HG03575 (cell line): ENCODE data around the gene TIMELESS.

ENCODE experiments used
- ATAC-seq: cut with Tn5 transposase; IDR thresholded peaks from one replicate; pipeline ENCODE4 v1.9.1; 2021; ENCODE audit not compliant: unreplicated experiment, insufficient number of reproducible peaks, low FRiP score; ENCODE audit errors: extremely low read depth

TIMELESS gene

GRCh38 chr12:56373515-56373914, 75.7 kb downstream of the TIMELESS start:
- no peak for ATAC-seq

DNA sequence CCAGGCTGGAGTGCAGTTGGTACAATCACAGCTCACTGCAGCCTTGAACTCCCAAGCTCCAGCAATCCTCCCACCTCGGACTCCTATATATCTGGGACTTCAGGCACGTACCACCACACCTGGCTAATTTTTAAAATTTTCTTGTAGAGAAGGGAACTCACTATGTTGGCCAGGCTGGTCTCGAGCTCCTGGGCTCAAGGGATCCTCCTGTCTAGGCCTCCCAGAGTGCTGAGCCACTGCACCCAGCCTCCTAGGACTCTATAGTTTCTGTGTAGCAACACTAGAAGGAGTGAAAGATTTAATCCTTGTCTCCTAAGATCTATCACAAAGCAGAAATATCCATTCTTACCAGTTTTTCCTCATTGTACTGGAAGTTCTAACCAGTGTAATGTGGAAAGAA, 82.3 kb downstream of the TIMELESS start:
- ATAC-seq: no peak
